AG20443 (cell line): ENCODE data around the gene EGLN2.
A peak's percentile ranks its signal among the peaks of the same experiment; 100 is the strongest.
"Not testable (repeated sequence)": the region's sequence is repeated elsewhere in the genome, so short reads cannot be mapped to it uniquely, and the experiment has no call there.

Experiments
- DNase-seq: peaks from one replicate; pipeline ENCODE4 v3.0.0; 2012; ENCODE audit warnings: low spot score, mixed read lengths

The EGLN2 gene

GRCh38 chr19:40819479-40820234, 20.7 kb downstream of the EGLN2 start:
- DNase-seq = not testable (repeated sequence)

- DNase-seq = no peak
Observed at GRCh38 chr19:40822161-40822560, 23.2 kb downstream of the EGLN2 start.

- DNase-seq = not testable (repeated sequence)
Observed at GRCh38 chr19:40822704-40823553, 23.9 kb downstream of the EGLN2 start.

GRCh38 chr19:40824916-40825315, 25.9 kb downstream of the EGLN2 start:
- DNase-seq = not testable (repeated sequence)

GRCh38 chr19:40825460-40826095, 26.6 kb downstream of the EGLN2 start:
- not testable (repeated sequence) for DNase-seq

- DNase-seq = not testable (repeated sequence)
Observed at GRCh38 chr19:40826312-40826698, 27.3 kb downstream of the EGLN2 start.

GRCh38 chr19:40826699-40827385, 27.9 kb downstream of the EGLN2 start:
- DNase-seq = not testable (repeated sequence)

- DNase-seq = no peak
Observed at GRCh38 chr19:40827386-40828247, 28.6 kb downstream of the EGLN2 start.

GRCh38 chr19:40829205-40829604, 30.2 kb downstream of the EGLN2 start:
- no peak for DNase-seq

- not testable (repeated sequence) for DNase-seq
Observed at GRCh38 chr19:40830741-40831140, 31.8 kb downstream of the EGLN2 start.

GRCh38 chr19:40831502-40832430, 32.8 kb downstream of the EGLN2 start:
- peak; percentile 84 for DNase-seq

- DNase-seq = not testable (repeated sequence)
Observed at GRCh38 chr19:40832431-40832790, 33.4 kb downstream of the EGLN2 start.

- DNase-seq = not testable (repeated sequence)
Observed at GRCh38 chr19:40833728-40834533, 34.9 kb downstream of the EGLN2 start.

- DNase-seq = no peak
Observed at GRCh38 chr19:40836754-40837429, 37.9 kb downstream of the EGLN2 start.

GRCh38 chr19:40838477-40838876, 39.5 kb downstream of the EGLN2 start:
- not testable (repeated sequence) for DNase-seq

GRCh38 chr19:40842012-40842411, 43.0 kb downstream of the EGLN2 start:
- not testable (repeated sequence) for DNase-seq

GRCh38 chr19:40842997-40843652, 44.1 kb downstream of the EGLN2 start:
- not testable (repeated sequence) for DNase-seq

GRCh38 chr19:40843653-40844052, 44.7 kb downstream of the EGLN2 start:
- DNase-seq = not testable (repeated sequence)
